DLD1 (cell line): ENCODE results near the gene MCHR1.

Experiments used
- in situ Hi-C: cut with HindIII; loops from 2 replicates; pipeline ENCODE4 v1.10.0; 2017; ENCODE audit warnings: low sequenced_read_pairs

MCHR1 gene

GRCh38 chr22:40720538-40721256 is 41.4 kb downstream of the MCHR1 start:
- in situ Hi-C loops, result no loop called here

DNA sequence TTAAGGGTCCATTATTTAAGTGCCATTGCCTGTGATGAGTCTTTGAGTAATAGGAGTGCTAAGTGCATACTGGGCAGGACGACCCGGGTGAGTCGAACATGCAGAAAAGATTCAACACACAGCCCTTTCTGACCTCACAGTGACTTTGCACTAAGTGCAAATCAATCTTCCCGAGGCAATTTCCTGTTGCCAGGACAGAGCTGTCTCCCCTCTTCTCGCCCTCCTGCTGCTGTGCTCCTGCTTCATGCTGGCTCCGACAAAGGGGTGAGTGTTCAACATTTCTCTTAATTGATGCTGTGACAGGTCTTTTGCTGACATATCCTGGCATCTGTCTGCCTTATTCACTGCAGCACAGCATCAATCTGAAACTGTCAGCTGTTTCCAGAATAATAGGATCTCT is 42.0 kb downstream of the MCHR1 start:
- in situ Hi-C loops, result no loop called here

GRCh38 chr22:40723396-40723933 is 44.2 kb downstream of the MCHR1 start:
- in situ Hi-C loops, result no loop called here

DNA sequence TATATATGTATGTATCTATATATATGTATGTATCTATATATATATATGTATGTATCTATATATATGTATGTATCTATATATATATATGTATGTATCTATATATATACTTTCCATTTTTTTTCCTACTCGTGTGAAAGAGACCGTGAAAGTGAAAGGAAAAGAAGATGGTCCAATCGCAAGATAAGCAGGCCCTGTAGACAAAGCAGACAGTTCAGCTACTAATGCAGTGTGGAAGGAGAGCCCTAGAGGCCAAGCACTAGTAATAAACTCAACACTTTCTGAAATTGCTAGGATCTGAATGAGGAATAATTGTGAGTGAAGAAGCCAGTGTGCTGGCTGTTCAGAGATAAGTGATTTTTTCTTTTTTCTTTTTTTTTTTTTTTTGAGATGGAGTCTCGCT is 47.2 kb downstream of the MCHR1 start:
- in situ Hi-C loops, result no loop called here

GRCh38 chr22:40727070-40727963 is 48.0 kb downstream of the MCHR1 start:
- in situ Hi-C loops, result no loop called here

GRCh38 chr22:40727964-40728615 is 48.8 kb downstream of the MCHR1 start:
- in situ Hi-C loops, result no loop called here

- in situ Hi-C loops, result no loop called here
These were observed 49.5 kb downstream of the MCHR1 start for GRCh38 chr22:40728731-40729189.

DNA sequence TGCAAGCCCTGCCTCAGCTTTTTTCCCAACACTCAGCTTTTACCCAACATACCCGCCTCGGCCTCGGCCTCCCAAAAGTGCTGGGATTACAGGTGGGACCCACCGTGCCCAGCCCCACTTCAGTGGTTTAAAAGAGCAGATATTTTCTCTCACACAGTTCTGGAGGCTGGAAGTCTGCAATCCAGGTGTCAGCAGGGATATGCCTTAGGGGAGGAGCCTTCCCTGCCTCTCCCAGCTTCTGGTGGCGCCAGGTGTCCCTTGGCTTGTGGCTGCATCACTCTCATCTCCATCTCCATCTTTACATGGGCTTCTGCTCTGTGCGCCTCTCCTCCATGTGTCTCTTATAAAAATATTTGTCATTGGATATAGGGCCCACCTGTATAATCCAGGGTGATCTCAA is 50.0 kb downstream of the MCHR1 start:
- in situ Hi-C loops, result no loop called here
